NK-92 (cell line): Measurements from ENCODE around the gene USP16.

Experiments
- DNase-seq: peaks from one replicate; lab custom pipeline; 2025; ENCODE audit not compliant: unreplicated experiment; lab: John Stamatoyannopoulos, UW

The USP16 gene

GRCh38 chr21:29082046-29082815 lies 57.8 kb downstream of the USP16 start:
- no peak for DNase-seq

- no peak for DNase-seq
Observed at GRCh38 chr21:29083306-29083705, 58.8 kb downstream of the USP16 start.

- DNase-seq, result no peak
Observed at GRCh38 chr21:29084372-29084771, 59.9 kb downstream of the USP16 start.

- DNase-seq, result no peak
Observed at GRCh38 chr21:29085106-29085752, 60.8 kb downstream of the USP16 start.

- DNase-seq, result no peak
Observed at GRCh38 chr21:29091033-29091432, 66.6 kb downstream of the USP16 start.

GRCh38 chr21:29092102-29092959 lies 67.9 kb downstream of the USP16 start:
- no peak for DNase-seq

- DNase-seq, result no peak
Observed at GRCh38 chr21:29096218-29097015, 71.9 kb downstream of the USP16 start.

- no peak for DNase-seq
Observed at GRCh38 chr21:29098156-29098555, 73.7 kb downstream of the USP16 start.

- DNase-seq, result no peak
Observed at GRCh38 chr21:29102791-29103257, 78.4 kb downstream of the USP16 start.
